ENCODE data around the gene KRT15. TPM values are rescaled to one million over a fixed set of nuclear protein-coding genes. Genes with fewer than 3 reads are reported as not detected.
"Not testable (repeated sequence)": the region's sequence is repeated elsewhere in the genome, so short reads cannot be mapped to it uniquely, and the experiment has no call there.

KRT15 gene
- polyA plus RNA-seq, 6 donors from 2014 or later: not detected

- no peak for DNase-seq
- peak overlapping the region in 1 of 6 donors; percentile 32 for H3K27ac Mint-ChIP-seq
- H3K4me3 Mint-ChIP-seq: peak overlapping the region in 5 of 8 donors; percentile 34 to 76 (median 56)
- ATAC-seq (ENCODE audit: low read depth in 2 of 2): no peak
- peaks cover 24 to 64% (median 62%) of the 10 kb centered on the region in 3 donors for H3K27me3 Mint-ChIP-seq
- H3K36me3 Mint-ChIP-seq: peaks cover 9 to 14% of the 10 kb centered on the region in 2 donors
- H3K4me1 Mint-ChIP-seq: peaks cover 12 to 20% (median 12%) of the 10 kb centered on the region in 3 donors
- H3K9me3 Mint-ChIP-seq: peaks cover 0 to 11% (median 7%) of the 10 kb centered on the region in 7 donors
Observed at GRCh38 chr17:41549596-41550039, 30.9 kb upstream of the KRT15 start.

- H3K36me3 Mint-ChIP-seq: peaks cover 9 to 14% of the 10 kb centered on the region in 2 donors
- H3K27ac Mint-ChIP-seq: peak overlapping the region in 2 of 6 donors; percentile 2 to 32
- H3K4me1 Mint-ChIP-seq: peaks cover 12 to 20% (median 12%) of the 10 kb centered on the region in 3 donors
- peaks cover 18 to 58% (median 56%) of the 10 kb centered on the region in 3 donors for H3K27me3 Mint-ChIP-seq
- peaks cover 0 to 11% (median 7%) of the 10 kb centered on the region in 7 donors for H3K9me3 Mint-ChIP-seq
- DNase-seq: peak; percentile 59
- peak; percentile 87 for ATAC-seq (ENCODE audit: low read depth in 2 of 2)
- peak overlapping the region; percentile 34 to 77 (median 54) for H3K4me3 Mint-ChIP-seq
Observed at GRCh38 chr17:41548844-41549595, 30.3 kb upstream of the KRT15 start.

- peaks cover 0 to 11% (median 7%) of the 10 kb centered on the region in 7 donors for H3K9me3 Mint-ChIP-seq
- H3K27ac Mint-ChIP-seq: no peak overlapping the region
- peaks cover 18 to 49% (median 47%) of the 10 kb centered on the region in 3 donors for H3K27me3 Mint-ChIP-seq
- peaks cover 9 to 14% of the 10 kb centered on the region in 2 donors for H3K36me3 Mint-ChIP-seq
- peak overlapping the region in 4 of 8 donors; percentile 52 to 77 (median 72) for H3K4me3 Mint-ChIP-seq
- peak; percentile 8 to 13 for ATAC-seq (ENCODE audit: low read depth in 2 of 2)
- H3K4me1 Mint-ChIP-seq: peaks cover 12 to 20% (median 12%) of the 10 kb centered on the region in 3 donors
- DNase-seq: no peak
Observed at GRCh38 chr17:41547921-41548843, 29.5 kb upstream of the KRT15 start.

GRCh38 chr17:41547378-41547841, 28.7 kb upstream of the KRT15 start:
- no peak overlapping the region for H3K27ac Mint-ChIP-seq

GRCh38 chr17:41546819-41547218, 28.1 kb upstream of the KRT15 start:
- Mint-ChIP-seq H3K27ac (no peak overlapping the region), H3K4me1 (peaks cover 12 to 20% (median 12%) of the 10 kb centered on the region in 3 donors), H3K9me3 (peaks cover 0 to 11% (median 7%) of the 10 kb centered on the region in 7 donors), H3K36me3 (peaks cover 9 to 14% of the 10 kb centered on the region in 2 donors), H3K27me3 (peaks cover 11 to 39% (median 36%) of the 10 kb centered on the region in 3 donors), H3K4me3 (no peak overlapping the region)
- DNase-seq: no peak
- no peak for ATAC-seq (ENCODE audit: low read depth in 2 of 2)

More at GRCh38 chr17:41547378-41547841, 28.7 kb upstream of the KRT15 start:
- Mint-ChIP-seq H3K4me1 (peaks cover 12 to 20% (median 12%) of the 10 kb centered on the region in 3 donors), H3K4me3 (no peak overlapping the region), H3K36me3 (peaks cover 9 to 14% of the 10 kb centered on the region in 2 donors), H3K27me3 (peaks cover 13 to 42% (median 40%) of the 10 kb centered on the region in 3 donors), H3K9me3 (peaks cover 0 to 11% (median 7%) of the 10 kb centered on the region in 7 donors)
- ATAC-seq (ENCODE audit: low read depth in 2 of 2) (no peak), DNase-seq (no peak)

- DNase-seq (no peak), ATAC-seq (ENCODE audit: low read depth in 2 of 2) (no peak)
- Mint-ChIP-seq H3K27ac (peak overlapping the region in 1 of 6 donors; percentile 54), H3K9me3 (peaks cover 0 to 11% (median 7%) of the 10 kb centered on the region in 7 donors), H3K27me3 (peaks cover 6 to 44% (median 31%) of the 10 kb centered on the region in 3 donors), H3K4me1 (peaks cover 12 to 20% (median 12%) of the 10 kb centered on the region in 3 donors), H3K36me3 (peaks cover 9 to 14% of the 10 kb centered on the region in 2 donors), H3K4me3 (no peak overlapping the region)
Observed at GRCh38 chr17:41545829-41546410, 27.2 kb upstream of the KRT15 start.

- Mint-ChIP-seq H3K27ac (no peak overlapping the region), H3K4me3 (no peak overlapping the region), H3K4me1 (peaks cover 12 to 20% (median 12%) of the 10 kb centered on the region in 3 donors), H3K27me3 (peaks cover 9 to 44% (median 31%) of the 10 kb centered on the region in 3 donors), H3K36me3 (peaks cover 9 to 14% of the 10 kb centered on the region in 2 donors), H3K9me3 (peaks cover 0 to 11% (median 7%) of the 10 kb centered on the region in 7 donors)
- DNase-seq: no peak
- no peak for ATAC-seq (ENCODE audit: low read depth in 2 of 2)
Observed at GRCh38 chr17:41544935-41545334, 26.2 kb upstream of the KRT15 start.

GRCh38 chr17:41544491-41544892, 25.8 kb upstream of the KRT15 start:
- DNase-seq: no peak
- Mint-ChIP-seq H3K27me3 (peaks cover 10 to 44% (median 31%) of the 10 kb centered on the region in 3 donors), H3K4me1 (peaks cover 11 to 19% (median 12%) of the 10 kb centered on the region in 3 donors), H3K27ac (no peak overlapping the region), H3K36me3 (peaks cover 9 to 14% of the 10 kb centered on the region in 2 donors), H3K9me3 (peaks cover 0 to 11% (median 7%) of the 10 kb centered on the region in 7 donors), H3K4me3 (peak overlapping the region in 1 of 8 donors; percentile 37)
- no peak for ATAC-seq (ENCODE audit: low read depth in 2 of 2)

- peaks cover 9 to 14% of the 10 kb centered on the region in 2 donors for H3K36me3 Mint-ChIP-seq
- H3K27me3 Mint-ChIP-seq: peaks cover 5 to 36% (median 33%) of the 10 kb centered on the region in 3 donors
- not testable (repeated sequence) for DNase-seq; H3K4me3 Mint-ChIP-seq; ATAC-seq (ENCODE audit: low read depth in 2 of 2); H3K4me1 Mint-ChIP-seq; H3K27ac Mint-ChIP-seq
- H3K9me3 Mint-ChIP-seq: peaks cover 0 to 11% (median 7%) of the 10 kb centered on the region in 7 donors
Observed at GRCh38 chr17:41542786-41543185, 24.1 kb upstream of the KRT15 start.

GRCh38 chr17:41542357-41542756, 23.7 kb upstream of the KRT15 start:
- H3K9me3 Mint-ChIP-seq: peaks cover 0 to 11% (median 5%) of the 10 kb centered on the region in 7 donors
- peaks cover 9 to 13% of the 10 kb centered on the region in 2 donors for H3K36me3 Mint-ChIP-seq
- no peaks in the 10 kb centered on the region for H3K4me1 Mint-ChIP-seq
- H3K4me3 Mint-ChIP-seq: no peak overlapping the region
- no peak overlapping the region for H3K27ac Mint-ChIP-seq
- ATAC-seq (ENCODE audit: low read depth in 2 of 2) (no peak), DNase-seq (no peak)
- peaks cover 5 to 36% (median 33%) of the 10 kb centered on the region in 3 donors for H3K27me3 Mint-ChIP-seq

GRCh38 chr17:41540921-41541625, 22.4 kb upstream of the KRT15 start:
- Mint-ChIP-seq H3K36me3 (no peaks in the 10 kb centered on the region), H3K27me3 (peaks cover 5 to 37% (median 32%) of the 10 kb centered on the region in 3 donors), H3K4me3 (no peak overlapping the region), H3K27ac (no peak overlapping the region), H3K4me1 (no peaks in the 10 kb centered on the region), H3K9me3 (no peaks in the 10 kb centered on the region)
- no peak for DNase-seq
- no peak for ATAC-seq (ENCODE audit: low read depth in 2 of 2)

Data from naive B cell (primary cell).